Measurements from ENCODE around the gene TRNP1.

DNA sequence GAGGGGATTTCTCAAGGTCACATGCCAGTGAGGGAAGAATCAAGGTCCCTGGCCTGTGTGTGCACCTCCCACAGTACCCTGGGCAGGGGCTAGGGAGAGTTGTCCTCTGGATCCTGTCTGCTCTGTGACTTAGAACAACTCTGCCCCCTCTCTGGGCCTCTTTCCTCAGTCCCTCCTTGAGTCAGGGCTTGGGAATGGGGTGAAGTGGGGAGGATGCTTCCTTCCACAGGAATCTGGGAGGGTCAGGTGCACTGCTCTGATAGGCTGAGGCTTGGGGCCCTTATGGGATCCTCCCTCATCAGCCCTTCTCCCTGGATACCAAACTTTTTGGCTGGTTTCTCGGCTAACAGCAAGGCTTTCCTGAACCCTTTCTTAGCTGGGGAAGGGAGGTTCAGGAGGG lies 2.5 kb downstream of the TRNP1 start:
- TF ChIP-seq POLR2A (IDR thresholded peaks at IDR 0.05; ENCODE audit: low read length) (no peak), GATA1 (IDR thresholded peaks at IDR 0.05; ENCODE audit: low read depth, low read length) (no peak)
